ENCODE data around the gene SIGLEC1.

Gene SIGLEC1

GRCh38 chr20:3678198-3678597 lies 34.2 kb downstream of the SIGLEC1 start:
- no peak for DNase-seq

- DNase-seq, result no peak
These were observed 34.7 kb downstream of the SIGLEC1 start for GRCh38 chr20:3677733-3678132.

- DNase-seq, result no peak
These were observed 37.2 kb downstream of the SIGLEC1 start for GRCh38 chr20:3674995-3675900.

- no peak for DNase-seq
These were observed 38.0 kb downstream of the SIGLEC1 start for GRCh38 chr20:3674447-3674846.

DNA sequence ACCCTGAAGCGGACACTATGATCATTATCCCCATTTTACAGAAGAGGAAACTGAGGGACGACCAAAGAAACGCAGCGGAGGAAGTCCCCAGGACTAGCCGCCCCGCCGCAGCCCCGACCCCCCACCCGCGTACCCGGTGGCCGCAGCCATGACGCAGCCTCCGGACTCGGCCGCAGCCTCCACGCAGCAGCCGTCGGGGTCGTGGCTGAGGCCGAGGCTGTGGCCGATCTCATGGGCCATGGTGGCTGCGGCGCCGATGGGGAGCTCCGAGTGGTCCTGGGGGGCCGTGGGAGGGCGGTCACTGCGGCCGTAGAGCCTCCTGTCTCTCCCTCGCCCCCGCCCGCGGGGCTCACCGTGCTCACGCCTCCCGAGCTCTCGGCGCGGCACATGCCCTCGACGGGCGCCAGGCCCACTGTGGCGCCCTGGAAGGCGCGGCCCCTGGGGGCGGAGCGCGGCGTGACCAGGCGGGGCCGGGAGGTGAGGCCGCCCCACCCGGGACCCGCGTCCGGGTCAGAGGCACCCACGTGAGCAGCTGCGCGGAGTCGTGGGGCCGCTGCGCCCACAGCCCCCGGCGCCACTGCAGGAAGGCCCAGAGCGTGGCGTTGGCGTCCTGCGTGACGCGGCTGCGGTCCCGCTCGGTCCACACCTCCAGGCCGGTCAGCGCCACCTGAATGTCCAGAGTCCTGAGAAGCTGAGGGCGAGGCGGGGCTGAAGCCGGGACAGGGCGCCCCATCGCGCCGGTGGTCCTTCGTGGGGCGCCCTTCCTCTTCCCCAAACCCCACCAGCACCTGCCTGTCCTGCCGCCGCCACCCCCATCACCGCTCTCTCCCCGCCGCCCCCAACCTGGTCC lies 39.0 kb downstream of the SIGLEC1 start:
- no peak for DNase-seq

- no peak for DNase-seq
These were observed 39.7 kb downstream of the SIGLEC1 start for GRCh38 chr20:3672547-3673171.

GRCh38 chr20:3671986-3672546 lies 40.3 kb downstream of the SIGLEC1 start:
- no peak for DNase-seq

DNA sequence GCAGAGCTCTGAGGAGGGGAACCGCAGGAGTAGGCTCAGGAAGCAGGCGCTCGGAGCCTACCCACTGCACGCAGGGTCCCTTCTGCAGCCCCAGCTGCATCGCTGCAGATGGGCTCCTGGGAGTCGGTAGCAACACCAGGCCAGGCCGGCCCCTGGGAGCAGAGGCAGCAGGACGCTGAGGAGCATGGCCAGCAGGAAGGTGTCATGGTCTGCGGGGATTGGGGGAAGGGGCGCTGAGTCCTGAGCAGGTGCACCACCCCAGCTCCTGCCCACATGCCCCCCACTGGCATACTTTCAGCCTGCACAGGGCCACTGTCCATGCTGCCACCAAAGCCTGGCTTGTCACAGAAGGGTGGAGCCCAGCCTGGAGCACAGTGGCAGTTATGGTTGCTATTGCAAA lies 41.5 kb downstream of the SIGLEC1 start:
- no peak for DNase-seq

GRCh38 chr20:3670511-3670910 lies 41.9 kb downstream of the SIGLEC1 start:
- no peak for DNase-seq

- DNase-seq, result no peak
These were observed 42.6 kb downstream of the SIGLEC1 start for GRCh38 chr20:3669710-3670367.

DNA sequence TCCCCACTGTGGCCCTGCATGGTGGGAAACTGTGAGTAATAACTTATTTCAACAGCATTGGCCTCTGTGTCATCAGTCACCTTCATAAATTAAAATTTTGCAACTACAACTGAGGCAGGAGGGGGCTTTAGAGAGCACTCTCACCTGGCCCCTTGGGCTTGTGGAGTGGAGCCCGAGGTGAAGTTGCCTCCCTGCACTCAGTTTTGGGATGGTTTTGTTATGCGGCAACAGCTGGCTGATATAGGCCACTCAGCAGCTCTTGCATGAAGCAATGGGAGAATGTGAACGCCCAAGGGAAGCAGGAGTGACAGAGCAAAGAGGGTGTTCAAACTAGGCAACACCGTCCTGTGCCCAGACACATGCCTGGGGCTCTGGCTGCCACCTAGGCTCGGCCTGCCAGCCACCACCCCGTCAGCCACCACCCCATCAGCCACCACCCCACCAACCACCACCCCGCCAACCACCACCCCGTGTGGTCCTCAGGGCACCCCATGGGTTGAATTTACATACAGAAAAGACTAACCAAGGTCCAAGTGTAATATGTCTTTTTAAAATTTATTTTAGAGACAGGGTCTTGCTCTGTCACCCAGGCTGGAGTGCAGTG lies 44.9 kb downstream of the SIGLEC1 start:
- no peak for DNase-seq

DNA sequence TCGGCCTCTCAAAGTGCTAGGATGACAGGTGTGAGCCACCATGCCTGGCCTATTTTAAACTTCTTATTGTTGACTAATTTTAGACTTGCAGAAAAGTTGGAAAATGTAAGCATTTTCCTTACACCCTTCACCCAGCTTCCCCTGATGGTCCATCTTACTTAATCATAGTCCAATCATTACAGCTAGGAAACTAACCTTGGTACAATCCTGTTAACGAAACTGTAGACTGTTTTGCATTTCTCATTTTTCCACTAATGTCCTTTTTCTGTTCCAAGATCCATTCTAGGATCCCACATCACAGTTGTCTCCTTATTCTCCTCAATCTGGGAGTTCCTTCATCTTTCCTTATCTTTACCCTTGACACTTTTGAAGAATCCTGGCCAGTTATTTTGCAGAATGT lies 48.5 kb downstream of the SIGLEC1 start:
- DNase-seq, result no peak

DNA sequence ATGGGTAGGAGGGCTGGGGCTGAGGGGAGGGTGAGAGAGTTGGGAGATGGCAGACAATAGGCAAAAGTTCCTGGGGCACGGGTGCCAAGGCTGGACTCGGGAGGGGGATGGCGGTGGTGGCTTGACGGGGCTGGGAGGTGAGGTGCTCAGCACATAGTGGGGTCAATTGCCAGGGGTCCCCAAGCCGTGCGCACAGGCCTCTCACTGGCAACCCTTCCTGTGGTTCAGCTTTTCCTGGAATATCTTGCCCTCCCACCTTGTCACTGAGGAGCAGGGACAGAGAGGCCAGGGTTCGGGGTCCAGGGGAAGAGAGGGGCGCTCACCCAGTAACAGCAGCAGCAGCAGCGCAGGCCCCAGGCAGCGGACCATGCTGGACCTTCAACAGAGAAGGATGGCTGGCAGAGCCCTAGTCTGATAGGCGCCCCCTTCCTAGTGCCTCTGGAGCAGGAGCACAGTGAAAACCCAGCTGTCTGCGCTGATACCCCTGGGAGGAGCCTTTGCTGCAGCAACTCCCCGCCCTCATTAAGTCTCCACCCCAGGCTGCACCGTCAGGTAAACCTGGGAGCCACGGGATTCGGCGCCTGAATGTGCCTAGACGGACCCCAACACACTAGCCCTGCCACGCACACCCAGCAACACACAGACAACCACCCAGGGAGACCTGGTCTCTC lies 49.2 kb downstream of the SIGLEC1 start, which contains the start of gene GFRA4:
GFRA4 (minus strand) TSS at position 369 of the 671 bp plus-strand sequence; CDS start at position 369, 0 bp downstream.
- no peak for DNase-seq
